Measurements from ENCODE around the gene OR4D2. TPM values are rescaled to one million over a fixed set of nuclear protein-coding genes. Genes with fewer than 3 reads are reported as not detected.

OR4D2 gene
- total and polyA plus RNA-seq, 2 of the 8 experiments (the other 6 are each of a cell fraction or from before 2014, with no cell fraction given): not detected

DNA sequence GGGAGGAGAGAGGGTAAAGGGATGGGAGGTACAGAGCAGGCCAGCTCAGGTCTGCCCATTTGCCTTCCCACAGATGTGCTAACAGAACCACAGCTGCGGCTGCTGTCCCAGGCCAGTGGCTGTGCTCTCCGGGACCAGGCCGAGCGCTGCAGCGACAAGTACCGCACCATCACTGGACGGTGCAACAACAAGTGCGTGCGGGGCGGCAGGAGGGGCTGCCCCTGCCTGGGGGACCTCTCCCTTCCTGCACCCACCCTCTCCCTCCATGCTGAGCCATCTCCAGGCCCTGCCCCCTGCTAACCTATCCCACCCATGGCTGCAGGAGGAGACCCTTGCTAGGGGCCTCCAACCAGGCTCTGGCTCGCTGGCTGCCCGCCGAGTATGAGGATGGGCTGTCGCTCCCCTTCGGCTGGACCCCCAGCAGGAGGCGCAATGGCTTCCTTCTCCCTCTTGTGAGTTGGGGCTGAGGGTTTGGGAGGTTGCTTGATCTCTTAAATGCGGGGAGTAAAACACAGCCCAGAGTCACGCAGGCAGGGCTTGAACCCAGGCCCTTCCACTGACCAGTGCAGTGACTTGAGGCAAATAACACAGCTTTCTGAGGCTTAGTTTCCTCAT, 27.0 kb downstream of the OR4D2 start:
- DNase-seq (ENCODE audit: low read depth in 1 of 2, low spot score in 2 of 2): peak in 1 of 2 experiments; percentile 78
- no peak overlapping the region for H3K18ac ChIP-seq (ENCODE audit: extremely low read depth, low read length)
- POLR2A ChIA-PET (ENCODE audit: partially characterized antibody): no interaction called here
- TF ChIP-seq KDM5A (IDR thresholded peaks at IDR 0.05; ENCODE audit: low read length) (no peak), SP4 (IDR thresholded peaks at IDR 0.05; ENCODE audit: low read length) (no peak), FOSL1 (IDR thresholded peaks at IDR 0.05; ENCODE audit: insufficient read depth, low read depth, low read length) (no peak), SP1 (IDR thresholded peaks at IDR 0.05; ENCODE audit: low read depth, low read length) (no peak), CTBP2 (IDR thresholded peaks at IDR 0.05; ENCODE audit: borderline replicate concordance, insufficient read depth, insufficient read length, low read length) (no peak), SIX5 (IDR thresholded peaks at IDR 0.05; ENCODE audit: low read depth, low read length) (no peak), RAD21 (IDR thresholded peaks at IDR 0.05 in 1 of 2, conservative IDR thresholded peaks at IDR 0.05 in 1 of 2; ENCODE audit: low read depth in 2 of 2, low read length in 2 of 2) (peak; percentile 22 to 33; a peak in 3 of 4 replicates), POLR2AphosphoS5 (IDR thresholded peaks at IDR 0.05; ENCODE audit: low read depth, low read length) (no peak)
- TF ChIP-seq, protein P1, sequence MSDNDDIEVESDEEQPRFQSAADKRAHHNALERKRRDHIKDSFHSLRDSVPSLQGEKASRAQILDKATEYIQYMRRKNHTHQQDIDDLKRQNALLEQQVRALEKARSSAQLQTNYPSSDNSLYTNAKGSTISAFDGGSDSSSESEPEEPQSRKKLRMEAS (IDR thresholded peaks at IDR 0.05): no peak
- TF ChIP-seq, protein P2, sequence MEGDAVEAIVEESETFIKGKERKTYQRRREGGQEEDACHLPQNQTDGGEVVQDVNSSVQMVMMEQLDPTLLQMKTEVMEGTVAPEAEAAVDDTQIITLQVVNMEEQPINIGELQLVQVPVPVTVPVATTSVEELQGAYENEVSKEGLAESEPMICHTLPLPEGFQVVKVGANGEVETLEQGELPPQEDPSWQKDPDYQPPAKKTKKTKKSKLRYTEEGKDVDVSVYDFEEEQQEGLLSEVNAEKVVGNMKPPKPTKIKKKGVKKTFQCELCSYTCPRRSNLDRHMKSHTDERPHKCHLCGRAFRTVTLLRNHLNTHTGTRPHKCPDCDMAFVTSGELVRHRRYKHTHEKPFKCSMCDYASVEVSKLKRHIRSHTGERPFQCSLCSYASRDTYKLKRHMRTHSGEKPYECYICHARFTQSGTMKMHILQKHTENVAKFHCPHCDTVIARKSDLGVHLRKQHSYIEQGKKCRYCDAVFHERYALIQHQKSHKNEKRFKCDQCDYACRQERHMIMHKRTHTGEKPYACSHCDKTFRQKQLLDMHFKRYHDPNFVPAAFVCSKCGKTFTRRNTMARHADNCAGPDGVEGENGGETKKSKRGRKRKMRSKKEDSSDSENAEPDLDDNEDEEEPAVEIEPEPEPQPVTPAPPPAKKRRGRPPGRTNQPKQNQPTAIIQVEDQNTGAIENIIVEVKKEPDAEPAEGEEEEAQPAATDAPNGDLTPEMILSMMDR (IDR thresholded peaks at IDR 0.05; ENCODE audit: control extremely low read depth in 1 of 3, insufficient read depth in 1 of 3, low read depth in 1 of 3, low read length in 3 of 3): peak; percentile 36 to 70 (median 59); a peak in 3 of 4 replicates

More for the DNA sequence above, 27.0 kb downstream of the OR4D2 start:
- no peak overlapping the region for H3K23ac ChIP-seq (ENCODE audit: insufficient read length)
- H4K8ac ChIP-seq (ENCODE audit: extremely low read depth, insufficient read depth, low read length): no peak overlapping the region
- no peaks in the 10 kb centered on the region; the same call in 1 of the 2 replicates for H3K23me2 ChIP-seq (ENCODE audit: low read depth, low read length)
- no peak overlapping the region for H3K4me3 ChIP-seq (ENCODE audit: extremely low read depth in 1 of 4, insufficient read depth in 2 of 4, low read depth in 3 of 4, low read length in 4 of 4)
- H2BK20ac ChIP-seq (ENCODE audit: low read length): no peak overlapping the region
- H3K56ac ChIP-seq (replicated peaks; ENCODE audit: insufficient read length, low read depth, low read length): no peak overlapping the region
- no peak overlapping the region for H3K4ac ChIP-seq (replicated peaks; ENCODE audit: insufficient read length, low read depth, low read length)
- peaks cover 0 to 2% (median 2%) of the 10 kb centered on the region in 4 experiments; a peak in 4 of 7 replicates for H3K4me1 ChIP-seq (replicated peaks in 1 of 4; ENCODE audit: control insufficient read depth in 3 of 4, insufficient read depth in 4 of 4, low read length in 3 of 4)
- no peaks in the 10 kb centered on the region for H3K27me3 ChIP-seq (replicated peaks in 1 of 4; ENCODE audit: control insufficient read depth in 3 of 4, extremely low read depth in 1 of 4, insufficient read depth in 3 of 4, low read length in 3 of 4)
- H2BK120ac ChIP-seq (replicated peaks; ENCODE audit: low read depth, low read length): no peak overlapping the region
- H2BK12ac ChIP-seq (ENCODE audit: low read depth, low read length): no peak overlapping the region
- H2AFZ ChIP-seq (ENCODE audit: low read length): no peak overlapping the region
- no peaks in the 10 kb centered on the region for H3K79me1 ChIP-seq (ENCODE audit: low read depth, low read length)
- H2BK15ac ChIP-seq (ENCODE audit: low read length): no peak overlapping the region
- CTCF ChIA-PET (ENCODE audit: partially characterized antibody): interaction anchor here (0.7 to 2.1 kb wide), 17 partner anchors 8 to 410 kb away, joined by 3 to 5 read pairs (median 3); no protein-coding TSS in a partner anchor
- no peaks in the 10 kb centered on the region for H3K36me3 ChIP-seq (ENCODE audit: control insufficient read depth in 2 of 4, insufficient read depth in 4 of 4, low read length in 3 of 4)
- no peak overlapping the region for H3K14ac ChIP-seq (ENCODE audit: insufficient read length)
- H3K27ac ChIP-seq (ENCODE audit: low read depth, low read length): no peak overlapping the region
- no peak overlapping the region for H3K4me2 ChIP-seq (ENCODE audit: insufficient read depth in 1 of 2, low read depth in 2 of 2, low read length in 2 of 2)
- no peak overlapping the region for H2AK5ac ChIP-seq (ENCODE audit: low read depth, low read length)
- H3K9ac ChIP-seq (replicated peaks in 1 of 4; ENCODE audit: extremely low read depth in 1 of 4, low read depth in 3 of 4, low read length in 3 of 4): no peak overlapping the region
- no peak for FAIRE-seq
- no peak overlapping the region for H2BK5ac ChIP-seq (ENCODE audit: low read depth, low read length)
- no peak overlapping the region for H4K91ac ChIP-seq (replicated peaks; ENCODE audit: insufficient read length, low read length)
- H3K79me2 ChIP-seq (ENCODE audit: control insufficient read depth in 1 of 2, insufficient read depth in 2 of 2, low read length in 2 of 2): no peaks in the 10 kb centered on the region
- no peak overlapping the region for H4K5ac ChIP-seq (ENCODE audit: insufficient read length, low read depth, low read length)
- WGBS, 2 experiments (ENCODE audit: extremely low coverage in 1 of 2, insufficient coverage in 1 of 2, insufficient read length in 1 of 2, insufficient replicate concordance in 2 of 2, low coverage in 1 of 2, low lambda C conversion rate in 2 of 2, missing lambda C conversion rate in 1 of 2): 86% methylated on average over 18 of the region's 18 CpGs; no CpG with 5 or more reads in 1 of the 2 experiments
- H3K9me3 ChIP-seq (ENCODE audit: insufficient read depth in 2 of 2, low read depth in 1 of 2, low read length in 1 of 2): no peaks in the 10 kb centered on the region
- H4K20me1 ChIP-seq (replicated peaks in 1 of 2; ENCODE audit: control insufficient read depth in 1 of 2, insufficient read depth in 2 of 2, low read length in 2 of 2): no peaks in the 10 kb centered on the region
